Ascending aorta (tissue), 2 donors: ENCODE results near the gene KIAA0753. TPM values are rescaled to one million over a fixed set of nuclear protein-coding genes. Genes with fewer than 3 reads are reported as not detected.

Experiments
- DNase-seq, 2 donors: peaks; one replicate each; pipeline ENCODE4 v3.0.0-alpha.2; 2019; ENCODE audit warnings: low spot score in 2 of 2
- H3K27ac ChIP-seq, 2 donors: fragments of 200-600 bp; sonication (generic); one replicate each; pipeline ENCODE4 v1.5.1; 2016 to 2017; ENCODE audit warnings: mild to moderate bottlenecking in 1 of 2
- H3K27me3 ChIP-seq: fragments of 200-600 bp; sonication (generic); one replicate; pipeline ENCODE4 v1.5.1; 2017
- H3K36me3 ChIP-seq, 2 donors: fragments of 200-600 bp; sonication (generic); one replicate each; pipeline ENCODE4 v1.5.1; 2016
- H3K4me1 ChIP-seq, 2 donors: fragments of 200-600 bp; sonication (generic); one replicate each; pipeline ENCODE4 v1.5.1; 2016 to 2017; ENCODE audit warnings: mild to moderate bottlenecking in 1 of 2
- H3K4me3 ChIP-seq, 2 donors: fragments of 200-600 bp; sonication (generic); one replicate each; pipeline ENCODE4 v1.5.1; 2016 to 2017; ENCODE audit warnings: mild to moderate bottlenecking in 1 of 2
- H3K9me3 ChIP-seq, 2 donors: fragments of 200-600 bp; sonication (generic); one replicate each; pipeline ENCODE4 v1.5.1; 2016
- intact Hi-C: fragments of 100-400 bp; cut with DNase I; formaldehyde crosslinking; loops from one replicate; pipeline ENCODE4 v1.15.1; 2023
- total RNA-seq: library from RNA; depleted of rRNA; stranded (reverse); fragments of >200 nt; gene quantifications from one replicate; pipeline ENCODE4 v1.1.0, GENCODE V29; 2016
- TF ChIP-seq, protein P1 (sequence below), 3 experiments: fragments of 200-600 bp in 2 of 3; fragments of 450-650 bp in 1 of 3; sonication (generic) in 2 of 3; IDR thresholded peaks; one replicate each; pipeline ENCODE4 v1.5.1; 2016 to 2019; ENCODE audit warnings: antibody characterized with exemption in 3 of 3, mild to moderate bottlenecking in 1 of 3, moderate library complexity in 1 of 3

The KIAA0753 gene
- total RNA-seq, 1 donor from 2014 or later: 2.9 TPM

DNA sequence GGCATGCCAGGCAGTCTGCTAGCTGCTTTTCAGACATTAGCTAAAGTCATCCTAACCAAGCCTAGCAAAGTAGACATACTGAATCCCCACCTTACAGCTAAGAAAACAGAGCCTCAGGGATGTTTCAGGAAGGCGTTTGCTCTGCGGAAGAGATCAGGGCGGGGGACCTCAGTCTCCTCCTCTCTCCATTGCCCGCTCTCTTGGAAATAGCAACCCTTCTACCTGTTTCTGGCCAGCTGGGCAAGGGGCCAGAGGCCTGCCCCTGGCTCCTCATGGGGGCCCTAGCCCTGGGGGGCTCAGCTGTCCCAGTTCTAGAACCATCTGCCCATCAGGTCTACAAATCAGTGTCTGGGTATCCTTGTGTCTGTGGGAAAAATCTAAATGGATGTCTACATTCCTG is 98.6 kb downstream of the KIAA0753 start:
- Histone ChIP-seq H3K27me3 (no peaks in the 10 kb centered on the region), H3K4me3 (no peak overlapping the region), H3K27ac (no peak overlapping the region), H3K9me3 (no peaks in the 10 kb centered on the region), H3K4me1 (no peaks in the 10 kb centered on the region), H3K36me3 (no peaks in the 10 kb centered on the region)
- intact Hi-C loops: loop anchor here (10.0 kb wide), 1 partner anchor 57 kb away; no protein-coding TSS in a partner anchor
- TF ChIP-seq, protein P1, sequence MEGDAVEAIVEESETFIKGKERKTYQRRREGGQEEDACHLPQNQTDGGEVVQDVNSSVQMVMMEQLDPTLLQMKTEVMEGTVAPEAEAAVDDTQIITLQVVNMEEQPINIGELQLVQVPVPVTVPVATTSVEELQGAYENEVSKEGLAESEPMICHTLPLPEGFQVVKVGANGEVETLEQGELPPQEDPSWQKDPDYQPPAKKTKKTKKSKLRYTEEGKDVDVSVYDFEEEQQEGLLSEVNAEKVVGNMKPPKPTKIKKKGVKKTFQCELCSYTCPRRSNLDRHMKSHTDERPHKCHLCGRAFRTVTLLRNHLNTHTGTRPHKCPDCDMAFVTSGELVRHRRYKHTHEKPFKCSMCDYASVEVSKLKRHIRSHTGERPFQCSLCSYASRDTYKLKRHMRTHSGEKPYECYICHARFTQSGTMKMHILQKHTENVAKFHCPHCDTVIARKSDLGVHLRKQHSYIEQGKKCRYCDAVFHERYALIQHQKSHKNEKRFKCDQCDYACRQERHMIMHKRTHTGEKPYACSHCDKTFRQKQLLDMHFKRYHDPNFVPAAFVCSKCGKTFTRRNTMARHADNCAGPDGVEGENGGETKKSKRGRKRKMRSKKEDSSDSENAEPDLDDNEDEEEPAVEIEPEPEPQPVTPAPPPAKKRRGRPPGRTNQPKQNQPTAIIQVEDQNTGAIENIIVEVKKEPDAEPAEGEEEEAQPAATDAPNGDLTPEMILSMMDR (IDR thresholded peaks at IDR 0.05): no peak
- DNase-seq: no peak

DNA sequence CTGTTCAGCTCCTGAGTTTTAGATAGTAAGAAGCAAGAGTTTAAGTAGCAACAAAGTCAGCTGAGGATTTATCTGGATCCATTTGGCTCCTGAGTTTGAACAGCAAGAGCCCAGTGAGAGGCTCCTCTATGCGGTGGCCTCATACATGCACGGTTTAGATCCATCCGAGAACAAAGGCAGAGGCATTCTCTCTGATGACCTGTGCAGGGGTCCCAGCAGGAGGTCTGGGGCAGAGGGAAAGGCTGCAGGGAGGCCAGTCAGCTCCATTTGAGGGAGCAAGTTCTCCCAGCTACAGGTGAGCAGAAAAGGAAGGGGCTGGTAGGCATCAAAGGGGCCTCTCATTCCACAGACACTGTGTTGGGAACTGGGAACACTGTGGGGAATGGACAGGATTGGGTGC is 100.6 kb downstream of the KIAA0753 start:
- Histone ChIP-seq H3K4me3 (no peak overlapping the region), H3K4me1 (no peaks in the 10 kb centered on the region), H3K27me3 (no peaks in the 10 kb centered on the region), H3K27ac (no peak overlapping the region), H3K9me3 (no peaks in the 10 kb centered on the region), H3K36me3 (no peaks in the 10 kb centered on the region)
- DNase-seq: no peak
- intact Hi-C loops: loop anchor here (10.0 kb wide), 1 partner anchor 55 kb away; no protein-coding TSS in a partner anchor
- TF ChIP-seq, protein P1 (IDR thresholded peaks at IDR 0.05): no peak

GRCh38 chr17:6536566-6537065 is 103.9 kb downstream of the KIAA0753 start:
- intact Hi-C loops: no loop called here
- Histone ChIP-seq H3K9me3 (no peaks in the 10 kb centered on the region), H3K4me1 (no peaks in the 10 kb centered on the region), H3K27ac (no peak overlapping the region), H3K27me3 (no peaks in the 10 kb centered on the region), H3K36me3 (no peaks in the 10 kb centered on the region), H3K4me3 (no peak overlapping the region)
- DNase-seq: peak in 1 of 2 donors; percentile 55
- TF ChIP-seq, protein P1 (IDR thresholded peaks at IDR 0.05): no peak

DNA sequence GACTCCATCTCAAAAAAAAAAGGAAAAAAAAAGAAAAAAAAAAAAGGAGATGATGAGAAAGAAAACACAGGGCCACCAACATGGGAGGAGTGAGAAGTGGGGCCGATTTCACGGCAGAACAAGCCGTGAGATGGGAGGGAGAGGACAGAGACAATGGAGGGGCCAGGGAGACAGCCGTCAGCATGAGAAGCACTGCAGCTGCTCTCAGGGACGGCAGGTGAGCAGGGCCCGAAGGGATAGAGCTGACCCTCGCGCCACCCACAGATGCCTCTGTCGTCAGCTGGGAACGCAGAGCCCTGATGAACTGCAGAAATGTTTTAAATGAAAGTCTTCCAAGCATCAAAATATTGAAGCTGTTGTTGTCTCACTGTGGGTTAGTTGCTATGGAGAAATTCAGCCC is 104.5 kb downstream of the KIAA0753 start:
- Histone ChIP-seq H3K4me1 (no peaks in the 10 kb centered on the region), H3K36me3 (no peaks in the 10 kb centered on the region), H3K27me3 (no peaks in the 10 kb centered on the region), H3K27ac (no peak overlapping the region), H3K4me3 (no peak overlapping the region), H3K9me3 (no peaks in the 10 kb centered on the region)
- TF ChIP-seq, protein P1 (IDR thresholded peaks at IDR 0.05): no peak
- DNase-seq: peak in 1 of 2 donors; percentile 12
- intact Hi-C loops: no loop called here

- TF ChIP-seq, protein P1 (IDR thresholded peaks at IDR 0.05): no peak
- Histone ChIP-seq H3K4me3 (no peak overlapping the region), H3K36me3 (no peaks in the 10 kb centered on the region), H3K9me3 (no peaks in the 10 kb centered on the region), H3K4me1 (no peaks in the 10 kb centered on the region), H3K27me3 (no peaks in the 10 kb centered on the region), H3K27ac (no peak overlapping the region)
- intact Hi-C loops: no loop called here
- DNase-seq: peak in 1 of 2 donors; percentile 52
Observed at GRCh38 chr17:6534846-6535514, 105.5 kb downstream of the KIAA0753 start.
